Heart right ventricle (tissue), 16 donors: ENCODE measurements around the gene TNS3. TPM values are rescaled to one million over a fixed set of nuclear protein-coding genes. Genes with fewer than 3 reads are reported as not detected.

ENCODE experiments used
- ATAC-seq, 8 donors: fragments of 200-7000 bp; cut with Tn5 transposase; one replicate each; pipeline ENCODE4 v1.9.1; 2020; ENCODE audit warnings: mild to moderate bottlenecking in 8 of 8, moderate library complexity in 8 of 8, moderate number of reproducible peaks in 1 of 8
- DNase-seq, 2 donors: peaks; one replicate each; pipeline ENCODE4 v3.0.0-alpha.2; 2020
- H3K27ac ChIP-seq, 10 donors: fragments of 200-600 bp; sonication (generic) in 2 of 10; one replicate each; pipeline versions ENCODE4 v1.5.0 to v1.8.0; 2020 to 2022; ENCODE audit warnings: mild to moderate bottlenecking in 3 of 10
- H3K27me3 ChIP-seq, 7 donors: fragments of 200-600 bp; one replicate each; pipeline ENCODE4 v1.8.0; 2021 to 2022; ENCODE audit warnings: mild to moderate bottlenecking in 2 of 7
- H3K36me3 ChIP-seq, 9 donors: fragments of 200-600 bp; sonication (generic) in 1 of 9; one replicate each; pipeline versions ENCODE4 v1.5.0 to v1.8.0; 2020 to 2022; ENCODE audit warnings: mild to moderate bottlenecking in 2 of 9
- H3K4me1 ChIP-seq, 9 donors: fragments of 200-600 bp; sonication (generic) in 1 of 9; one replicate each; pipeline versions ENCODE4 v1.5.0 to v1.8.0; 2020 to 2022; ENCODE audit warnings: mild to moderate bottlenecking in 4 of 9
- H3K4me3 ChIP-seq, 10 donors: fragments of 200-600 bp; sonication (generic) in 2 of 10; one replicate each; pipeline versions ENCODE4 v1.5.0 to v1.8.0; 2020 to 2022; ENCODE audit warnings: mild to moderate bottlenecking in 7 of 10, moderate library complexity in 2 of 10
- H3K9me3 ChIP-seq, 11 donors: fragments of 200-600 bp in 10 of 11; sonication (generic) in 2 of 11; one replicate each; pipeline versions ENCODE4 v1.5.0 to v1.8.0; 2013 to 2022; ENCODE audit warnings: mild to moderate bottlenecking in 2 of 11, control low read depth in 1 of 11, moderate library complexity in 1 of 11
- CTCF ChIP-seq, 9 donors: fragments of 200-600 bp; sonication (generic) in 2 of 9; IDR thresholded peaks; one replicate each; pipeline versions ENCODE4 v1.5.0 to v1.8.0; 2021 to 2022; ENCODE audit warnings: antibody characterized with exemption in 9 of 9, mild to moderate bottlenecking in 5 of 9, moderate library complexity in 1 of 9
- WGBS, 2 donors: extraction: QIAGEN DNeasy Blood & Tissue Kit; methylation state at CpG; one replicate each; pipeline ENCODE4 v1.1.7; 2013; ENCODE audit warnings: inconsistent platforms in 1 of 2; 5-methylcytosine and 5-hydroxymethylcytosine counted together
- intact Hi-C, 10 donors: fragments of 100-400 bp; cut with DNase I; formaldehyde crosslinking; loops; one replicate each; pipeline versions ENCODE4 v1.11.1 to v1.14.2; 2022
- polyA plus RNA-seq, 2 donors: library from polyadenylated mRNA; stranded (reverse); fragments of 200-250 nt; gene quantifications; one replicate each; pipeline ENCODE4 v1.2.3, GENCODE V29; 2013
- total RNA-seq, 10 donors: library from RNA; stranded (reverse); fragmentation: NEBNext Ultra II Directional in 3 of 10; extraction: Animal tissue kit (Norgen Biotek cat#: 25700) in 3 of 10; gene quantifications; one replicate each; pipeline versions ENCODE4 v1.2.1 to v1.2.4, GENCODE V29; 2021 to 2023
- donor health status: Arrhythmogenic right ventricular cardiomyopathy.
- donor health status: ischemic (EF 13 %, LVEDD 7.1; RV severe dilation, severe dysfunction).
- donor health status: healthy with polysubstance abuse.
- donor health status: DM: no; HTN: yes; CAD: no.
- donor health status: DM: no; HTN: no; CAD: no.
- donor health status: ischemic (EF 25% LVEDD 6.9; RV normal size, moderate dysfunction).
- donor health status: ischemic (EF 25% LVEDD 5.7; RV mildly dilated, moderate dysfunction).
- donor health status: healthy.
- donor health status: DM: yes; HTN: yes; CAD: no.
- donor health status: Ischemic cardiomyopathy.
- donor health status: ischemic (EF 35%, LVEDD 5.7; RV mildly dilated, moderate dysfunction).
- donor health status: nonischemic (EF 11% LVEDD 7.7; RV severe dilation, severe dysfunction).
- donor health status: DM: yes; HTN: yes; CAD: no.
- donor health status: PGD.
- donor health status: ischemic (EF 29% LVEDD 5.4; RV normal size, mild dysfunction).
- donor health status: nonischemic (EF 23%, LVEDD 6.1; RV moderate dilation, normal function).

TNS3 gene
- total and polyA plus RNA-seq, 12 donors, result 6.7 to 74.2 (median 34.0) TPM

- Histone ChIP-seq H3K9me3 (no peaks in the 10 kb centered on the region), H3K4me1 (peaks cover 19 to 80% (median 55%) of the 10 kb centered on the region in 9 donors), H3K27ac (peak overlapping the region in 7 of 10 donors; percentile 12 to 96 (median 91)), H3K36me3 (peaks cover 0 to 40% (median 7%) of the 10 kb centered on the region in 9 donors), H3K4me3 (peak overlapping the region in 1 of 10 donors; percentile 54), H3K27me3 (no peaks in the 10 kb centered on the region)
- no peak for DNase-seq
- WGBS, 2 donors, result 59 to 78% methylated on average over 6 of the region's 6 CpGs
- no peak for TF ChIP-seq CTCF (IDR thresholded peaks at IDR 0.05)
- ATAC-seq, result no peak
- intact Hi-C loops, result loop anchor here in 2 of 10 donors (5.0 kb wide), 2 partner anchors 33 to 47 kb away; no protein-coding TSS in a partner anchor
These were observed 256.6 kb downstream of the TNS3 start for GRCh38 chr7:47325337-47325736.

GRCh38 chr7:47323904-47324303 lies 258.0 kb downstream of the TNS3 start:
- Histone ChIP-seq H3K9me3 (no peaks in the 10 kb centered on the region), H3K36me3 (peaks cover 0 to 43% (median 7%) of the 10 kb centered on the region in 9 donors), H3K27ac (no peak overlapping the region), H3K4me1 (peaks cover 10 to 75% (median 50%) of the 10 kb centered on the region in 9 donors), H3K4me3 (no peak overlapping the region), H3K27me3 (no peaks in the 10 kb centered on the region)
- DNase-seq (no peak), ATAC-seq (no peak)
- TF ChIP-seq CTCF (IDR thresholded peaks at IDR 0.05), result no peak
- intact Hi-C loops, result no loop called here
- 74 to 78% methylated on average over 4 of the region's 4 CpGs for WGBS, 2 donors

GRCh38 chr7:47322731-47323130 lies 259.2 kb downstream of the TNS3 start:
- no peaks in the 10 kb centered on the region for H3K9me3 ChIP-seq
- peaks cover 6 to 75% (median 46%) of the 10 kb centered on the region in 9 donors for H3K4me1 ChIP-seq
- peak overlapping the region in 4 of 10 donors; percentile 20 to 64 (median 40) for H3K27ac ChIP-seq
- no peak overlapping the region for H3K4me3 ChIP-seq
- intact Hi-C loops, result no loop called here
- peak in 3 of 8 donors; percentile 9 to 28 (median 15) for ATAC-seq
- H3K27me3 ChIP-seq, result no peaks in the 10 kb centered on the region
- peaks cover 0 to 53% (median 7%) of the 10 kb centered on the region in 9 donors for H3K36me3 ChIP-seq
- no peak for DNase-seq
- 62 to 69% methylated on average over 11 of the region's 11 CpGs for WGBS, 2 donors
- no peak for TF ChIP-seq CTCF (IDR thresholded peaks at IDR 0.05)

GRCh38 chr7:47320296-47320695 lies 261.6 kb downstream of the TNS3 start:
- no peak overlapping the region for H3K4me3 ChIP-seq
- no peaks in the 10 kb centered on the region for H3K27me3 ChIP-seq
- DNase-seq (no peak), ATAC-seq (no peak)
- H3K9me3 ChIP-seq, result no peaks in the 10 kb centered on the region
- peak overlapping the region in 2 of 10 donors; percentile 13 to 43 for H3K27ac ChIP-seq
- 90 to 92% methylated on average over 5 of the region's 5 CpGs for WGBS, 2 donors
- peaks cover 0 to 52% (median 7%) of the 10 kb centered on the region in 9 donors for H3K36me3 ChIP-seq
- no peak for TF ChIP-seq CTCF (IDR thresholded peaks at IDR 0.05)
- intact Hi-C loops, result no loop called here
- H3K4me1 ChIP-seq, result peaks cover 7 to 74% (median 43%) of the 10 kb centered on the region in 9 donors
